ENCODE data around the gene SH2B3.

DNA sequence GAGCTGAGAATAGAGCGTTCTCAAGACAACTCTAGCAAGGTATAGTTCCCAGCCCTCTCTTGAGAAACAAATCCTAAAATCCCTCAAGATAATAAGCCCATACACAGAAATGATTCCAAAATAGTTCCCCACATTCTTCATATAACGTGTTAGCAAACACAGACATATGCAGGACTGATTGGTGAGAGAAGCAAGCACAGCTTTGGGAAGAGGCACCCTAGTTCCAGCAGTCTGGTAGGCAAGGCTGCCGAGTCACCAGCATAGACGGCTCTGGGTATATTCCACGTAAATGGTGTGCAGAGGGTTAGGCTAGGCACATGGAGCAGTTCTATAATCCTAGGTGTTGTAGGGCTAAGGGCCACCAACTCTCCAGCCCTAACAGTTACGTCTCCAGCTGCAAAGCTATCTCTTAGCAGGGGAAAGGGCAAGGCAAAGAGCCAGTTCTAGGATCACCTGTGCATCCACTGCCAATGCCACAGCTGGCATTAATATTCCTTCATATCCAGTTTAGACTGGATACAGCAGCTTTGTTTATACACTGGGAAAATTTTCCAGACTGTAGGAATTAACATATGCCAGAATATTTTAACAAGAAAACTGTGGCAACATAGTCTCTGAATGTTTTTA is 52.9 kb downstream of the SH2B3 start:
- TF ChIP-seq, protein P1, sequence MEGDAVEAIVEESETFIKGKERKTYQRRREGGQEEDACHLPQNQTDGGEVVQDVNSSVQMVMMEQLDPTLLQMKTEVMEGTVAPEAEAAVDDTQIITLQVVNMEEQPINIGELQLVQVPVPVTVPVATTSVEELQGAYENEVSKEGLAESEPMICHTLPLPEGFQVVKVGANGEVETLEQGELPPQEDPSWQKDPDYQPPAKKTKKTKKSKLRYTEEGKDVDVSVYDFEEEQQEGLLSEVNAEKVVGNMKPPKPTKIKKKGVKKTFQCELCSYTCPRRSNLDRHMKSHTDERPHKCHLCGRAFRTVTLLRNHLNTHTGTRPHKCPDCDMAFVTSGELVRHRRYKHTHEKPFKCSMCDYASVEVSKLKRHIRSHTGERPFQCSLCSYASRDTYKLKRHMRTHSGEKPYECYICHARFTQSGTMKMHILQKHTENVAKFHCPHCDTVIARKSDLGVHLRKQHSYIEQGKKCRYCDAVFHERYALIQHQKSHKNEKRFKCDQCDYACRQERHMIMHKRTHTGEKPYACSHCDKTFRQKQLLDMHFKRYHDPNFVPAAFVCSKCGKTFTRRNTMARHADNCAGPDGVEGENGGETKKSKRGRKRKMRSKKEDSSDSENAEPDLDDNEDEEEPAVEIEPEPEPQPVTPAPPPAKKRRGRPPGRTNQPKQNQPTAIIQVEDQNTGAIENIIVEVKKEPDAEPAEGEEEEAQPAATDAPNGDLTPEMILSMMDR (IDR thresholded peaks at IDR 0.05) = no peak
- TF ChIP-seq POLR2AphosphoS5 (IDR thresholded peaks at IDR 0.05) = no peak

All from esophagus muscularis mucosa (tissue), 3 donors.